Measurements from ENCODE around the gene EEFSEC.

The EEFSEC gene

GRCh38 chr3:128334766-128335165 lies 181.5 kb downstream of the EEFSEC start:
- no peak for DNase-seq (ENCODE audit: low spot score)

GRCh38 chr3:128335621-128336296 lies 182.5 kb downstream of the EEFSEC start:
- DNase-seq (ENCODE audit: low spot score): no peak

GRCh38 chr3:128336337-128337156 lies 183.3 kb downstream of the EEFSEC start:
- no peak for DNase-seq (ENCODE audit: low spot score)

GRCh38 chr3:128337305-128337704 lies 184.0 kb downstream of the EEFSEC start:
- no peak for DNase-seq (ENCODE audit: low spot score)

GRCh38 chr3:128338536-128339330 lies 185.5 kb downstream of the EEFSEC start:
- DNase-seq (ENCODE audit: low spot score): no peak

GRCh38 chr3:128339491-128340012 lies 186.3 kb downstream of the EEFSEC start:
- no peak for DNase-seq (ENCODE audit: low spot score)

GRCh38 chr3:128340198-128340903 lies 187.1 kb downstream of the EEFSEC start:
- no peak for DNase-seq (ENCODE audit: low spot score)

- no peak for DNase-seq (ENCODE audit: low spot score)
These were observed 187.7 kb downstream of the EEFSEC start for GRCh38 chr3:128340904-128341555.

GRCh38 chr3:128341659-128342395 lies 188.5 kb downstream of the EEFSEC start:
- no peak for DNase-seq (ENCODE audit: low spot score)

- no peak for DNase-seq (ENCODE audit: low spot score)
These were observed 189.5 kb downstream of the EEFSEC start for GRCh38 chr3:128342701-128343180.

GRCh38 chr3:128343287-128344051 lies 190.2 kb downstream of the EEFSEC start:
- no peak for DNase-seq (ENCODE audit: low spot score)

GRCh38 chr3:128344052-128344735 lies 190.9 kb downstream of the EEFSEC start:
- DNase-seq (ENCODE audit: low spot score): no peak

GRCh38 chr3:128345196-128345595 lies 191.9 kb downstream of the EEFSEC start:
- DNase-seq (ENCODE audit: low spot score): no peak

GRCh38 chr3:128346562-128346961 lies 193.3 kb downstream of the EEFSEC start:
- DNase-seq (ENCODE audit: low spot score): no peak

- no peak for DNase-seq (ENCODE audit: low spot score)
These were observed 194.0 kb downstream of the EEFSEC start for GRCh38 chr3:128347282-128347681.

- DNase-seq (ENCODE audit: low spot score): no peak
These were observed 194.8 kb downstream of the EEFSEC start for GRCh38 chr3:128348075-128348474.

GRCh38 chr3:128348805-128349531 lies 195.7 kb downstream of the EEFSEC start:
- no peak for DNase-seq (ENCODE audit: low spot score)

GRCh38 chr3:128349963-128350599 lies 196.8 kb downstream of the EEFSEC start:
- no peak for DNase-seq (ENCODE audit: low spot score)

Measured in COLO829 (cell line).